GM23248 (cell line): ENCODE data around the gene ZNF785. TPM values are rescaled to one million over a fixed set of nuclear protein-coding genes. Genes with fewer than 3 reads are reported as not detected.
A peak's percentile ranks its signal among the peaks of the same experiment; 100 is the strongest.

Experiments used
- DNase-seq: peaks from one replicate; pipeline ENCODE4 v3.0.0-alpha.2; 2015
- H2AFZ ChIP-seq: fragments of 200-600 bp; sonication (generic); 2 replicates; pipeline ENCODE4 v1.6.1; 2016; ENCODE audit warnings: antibody characterized with exemption
- H3F3A ChIP-seq: fragments of 200-600 bp; sonication (generic); 2 replicates; pipeline ENCODE4 v1.6.1; 2016; ENCODE audit warnings: mild to moderate bottlenecking, antibody characterized with exemption, mixed run types; ENCODE audit not compliant: insufficient read depth
- H3K27ac ChIP-seq: fragments of 200-600 bp; sonication (generic); 2 replicates; pipeline ENCODE4 v1.5.1; 2016; ENCODE audit warnings: mild to moderate bottlenecking
- H3K27me3 ChIP-seq: fragments of 200-600 bp; sonication (generic); replicated peaks from 2 replicates; pipeline ENCODE4 v1.6.1; 2016; ENCODE audit warnings: mild to moderate bottlenecking; ENCODE audit not compliant: insufficient read depth
- H3K36me3 ChIP-seq: fragments of 200-600 bp; sonication (generic); 2 replicates; pipeline ENCODE4 v1.6.1; 2016; ENCODE audit warnings: low read depth, mild to moderate bottlenecking
- H3K4me1 ChIP-seq: fragments of 200-600 bp; sonication (generic); 2 replicates; pipeline ENCODE4 v1.6.1; 2016; ENCODE audit warnings: mild to moderate bottlenecking; ENCODE audit not compliant: insufficient read depth
- H3K4me2 ChIP-seq: fragments of 200-600 bp; sonication (generic); one replicate; pipeline ENCODE4 v1.6.1; 2016; ENCODE audit warnings: mild to moderate bottlenecking; ENCODE audit not compliant: unreplicated experiment
- H3K4me3 ChIP-seq: fragments of 200-600 bp; sonication (generic); 2 replicates; pipeline ENCODE4 v1.5.1; 2016; ENCODE audit warnings: mild to moderate bottlenecking
- H3K79me2 ChIP-seq: fragments of 200-600 bp; sonication (generic); 2 replicates; pipeline ENCODE4 v1.6.1; 2016; ENCODE audit warnings: mild to moderate bottlenecking; ENCODE audit not compliant: insufficient read depth
- H3K9ac ChIP-seq: fragments of 200-600 bp; sonication (generic); 2 replicates; pipeline ENCODE4 v1.6.1; 2016; ENCODE audit warnings: mild to moderate bottlenecking
- H3K9me2 ChIP-seq: fragments of 200-600 bp; sonication (generic); 2 replicates; pipeline ENCODE4 v1.6.1; 2016; ENCODE audit warnings: mixed run types, mild to moderate bottlenecking, moderate library complexity; ENCODE audit not compliant: insufficient read depth
- H3K9me3 ChIP-seq: fragments of 200-600 bp; sonication (generic); one replicate; pipeline ENCODE4 v1.6.1; 2017; ENCODE audit warnings: low read depth
- H4K20me1 ChIP-seq: fragments of 200-600 bp; sonication (generic); 2 replicates; pipeline ENCODE4 v1.6.0; 2016; ENCODE audit not compliant: insufficient read depth
- EZH2 ChIP-seq: fragments of 200-600 bp; sonication (generic); IDR thresholded peaks from 2 replicates; pipeline ENCODE4 v1.6.1; 2018; ENCODE audit warnings: antibody characterized with exemption, mild to moderate bottlenecking; ENCODE audit not compliant: insufficient read depth, poor library complexity, severe bottlenecking
- EZH2phosphoT487 ChIP-seq: fragments of 200-600 bp; sonication (generic); IDR thresholded peaks from 2 replicates; pipeline ENCODE4 v1.6.1; 2018; ENCODE audit warnings: antibody characterized with exemption, moderate library complexity, mild to moderate bottlenecking, low read depth; ENCODE audit not compliant: insufficient read depth
- WGBS, 2 experiments: methylation state at CpG; one replicate each; pipeline ENCODE4 v1.1.6; 2015 to 2017; ENCODE audit warnings: low lambda C conversion rate in 2 of 2, low coverage in 1 of 2; ENCODE audit errors: missing lambda C conversion rate in 2 of 2; 5-methylcytosine and 5-hydroxymethylcytosine counted together
- in situ Hi-C: fragments of 300-500 bp; cut with MboI; formaldehyde crosslinking; loops from 2 replicates; pipeline ENCODE4 v1.15.0; 2020
- polyA plus RNA-seq: library from polyadenylated mRNA; unstranded; fragments of >200 nt; fragmentation: Nextera tagmentation; extraction: Ambion mirVana; gene quantifications from 2 replicates; pipeline ENCODE4 v1.2.1, GENCODE V29; 2016
- total RNA-seq: library from RNA; depleted of rRNA; stranded (reverse); fragments of >200 nt; shearing (Covaris generic); gene quantifications from 2 replicates; pipeline ENCODE4 v1.2.3, GENCODE V29; 2014

Gene ZNF785
- total and polyA plus RNA-seq, 2 experiments from 2014 or later, result 6.9 to 9.0 TPM

DNA sequence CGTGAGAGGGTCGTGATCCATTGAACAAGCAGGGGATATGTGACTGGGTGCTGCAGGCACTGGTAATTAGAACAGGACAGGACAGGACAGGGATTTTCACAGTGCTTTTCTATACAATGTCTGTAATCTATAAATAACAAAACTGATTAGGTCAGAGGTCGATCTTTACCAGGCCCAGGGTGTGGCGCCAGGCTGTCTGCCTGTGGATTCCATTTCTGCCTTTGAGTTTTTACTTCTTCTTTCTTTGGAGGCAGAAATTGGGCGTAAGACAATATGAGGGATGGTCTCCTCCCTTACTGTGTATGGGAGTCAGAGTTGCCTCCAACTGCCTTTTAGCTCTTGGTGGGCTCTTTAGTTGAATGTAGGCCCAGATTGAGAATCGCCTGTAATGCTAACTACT is 25.8 kb downstream of the ZNF785 start:
- in situ Hi-C loops, result no loop called here
- no peaks in the 10 kb centered on the region for H4K20me1 ChIP-seq
- no peaks in the 10 kb centered on the region for H3K36me3 ChIP-seq
- H3K9me3 ChIP-seq, result no peaks in the 10 kb centered on the region
- H3K79me2 ChIP-seq, result peaks cover 26% of the 10 kb centered on the region
- WGBS, 2 experiments, result 98 to 99% methylated on average over 6 of the region's 6 CpGs
- H3K4me1 ChIP-seq, result no peaks in the 10 kb centered on the region
- no peak overlapping the region for H3K4me2 ChIP-seq
- no peaks in the 10 kb centered on the region for H3F3A ChIP-seq
- H2AFZ ChIP-seq, result no peak overlapping the region
- H3K4me3 ChIP-seq, result no peak overlapping the region
- no peaks in the 10 kb centered on the region for H3K27me3 ChIP-seq
- TF ChIP-seq EZH2 (no peak), EZH2phosphoT487 (no peak)
- DNase-seq, result no peak
- no peaks in the 10 kb centered on the region for H3K9me2 ChIP-seq
- H3K27ac ChIP-seq, result no peak overlapping the region
- no peak overlapping the region for H3K9ac ChIP-seq

- H3K9ac ChIP-seq, result peak overlapping the region; percentile 55
- no peaks in the 10 kb centered on the region for H3K9me3 ChIP-seq
Observed at GRCh38 chr16:30558789-30559377, 26.6 kb downstream of the ZNF785 start.

DNA sequence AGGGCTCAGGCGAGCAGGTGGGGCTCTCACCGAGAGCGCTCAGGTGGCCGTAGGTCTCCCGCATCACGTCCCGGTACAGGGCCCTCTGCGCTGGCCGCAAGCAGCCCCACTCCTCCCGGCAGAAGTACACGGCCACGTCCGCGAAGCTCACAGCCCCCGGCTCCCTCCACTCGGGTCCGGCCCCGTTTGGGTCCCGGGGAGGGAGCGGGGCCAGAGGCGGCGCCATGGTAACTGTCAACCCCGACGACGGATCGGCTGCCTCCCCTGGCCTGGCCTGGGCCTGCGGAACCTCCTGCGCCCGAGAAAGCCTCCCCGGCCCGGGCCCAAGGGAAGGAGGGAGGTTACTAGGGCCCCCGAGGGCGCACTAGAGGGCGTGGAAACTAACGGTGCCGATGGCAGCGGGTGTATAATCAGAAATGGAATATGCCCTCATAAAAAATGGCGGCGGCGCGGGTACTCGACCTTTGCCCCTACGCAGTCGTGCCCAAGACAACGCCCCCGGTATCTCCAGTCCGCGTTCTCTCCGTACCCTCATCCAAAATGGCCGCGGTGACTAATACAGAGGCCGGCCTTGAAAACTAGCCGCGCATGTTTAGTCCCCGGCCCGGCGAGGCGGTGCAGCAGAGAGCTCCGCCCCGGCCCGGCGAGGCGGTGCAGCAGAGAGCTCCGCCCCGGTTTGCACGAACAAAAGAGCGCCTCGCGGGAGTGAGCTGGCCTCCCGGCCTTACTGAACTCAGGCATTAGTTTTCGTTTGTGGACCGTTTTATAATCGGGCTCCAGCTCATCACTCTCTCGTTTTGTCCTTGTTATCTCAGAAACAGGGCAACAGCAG is 27.3 kb downstream of the ZNF785 start, which contains the start of gene ZNF764:
Gene ZNF764 (minus strand): TSS at position 418 of the 832 bp plus-strand sequence. CDS start 192 bp downstream, at position 226.
- Histone ChIP-seq H3K9me3 (no peaks in the 10 kb centered on the region), H3K36me3 (no peaks in the 10 kb centered on the region), H3K4me2 (peak within 1 kb of the TSS; percentile 83), H3F3A (no peaks in the 10 kb centered on the region), H2AFZ (peak within 1 kb of the TSS; percentile 93), H3K9me2 (no peaks in the 10 kb centered on the region), H3K27me3 (no peaks in the 10 kb centered on the region), H3K27ac (peak within 1 kb of the TSS; percentile 86), H4K20me1 (no peaks in the 10 kb centered on the region), H3K4me3 (peak within 1 kb of the TSS; percentile 93), H3K9ac (peak within 1 kb of the TSS; percentile 96), H3K79me2 (peaks cover 37% of the 10 kb centered on the region), H3K4me1 (no peaks in the 10 kb centered on the region)
- TF ChIP-seq EZH2 (no peak), EZH2phosphoT487 (no peak)
- DNase-seq, result peak; percentile 100
- in situ Hi-C loops, result no loop called here
- 1 to 2% methylated on average over 61 to 72 of the region's 74 CpGs for WGBS, 2 experiments

More at GRCh38 chr16:30558789-30559377, 26.6 kb downstream of the ZNF785 start:
- peak overlapping the region; percentile 93 for H3K4me3 ChIP-seq
- H3K9me2 ChIP-seq, result no peaks in the 10 kb centered on the region
- TF ChIP-seq EZH2phosphoT487 (no peak), EZH2 (no peak)
- H2AFZ ChIP-seq, result peak overlapping the region; percentile 93
- H3K27me3 ChIP-seq, result no peaks in the 10 kb centered on the region
- H3K79me2 ChIP-seq, result peaks cover 35% of the 10 kb centered on the region
- no peak overlapping the region for H3K4me2 ChIP-seq
- in situ Hi-C loops, result no loop called here
- WGBS, 2 experiments, result 79 to 80% methylated on average over 21 of the region's 21 CpGs
- no peaks in the 10 kb centered on the region for H3K4me1 ChIP-seq
- no peaks in the 10 kb centered on the region for H3F3A ChIP-seq
- no peak for DNase-seq
- peak overlapping the region; percentile 86 for H3K27ac ChIP-seq
- no peaks in the 10 kb centered on the region for H3K36me3 ChIP-seq
- no peaks in the 10 kb centered on the region for H4K20me1 ChIP-seq

GRCh38 chr16:30557707-30557956 is 27.9 kb downstream of the ZNF785 start:
- Histone ChIP-seq H3K4me3 (peak overlapping the region; percentile 93), H3K4me1 (no peaks in the 10 kb centered on the region), H4K20me1 (no peaks in the 10 kb centered on the region), H3K9me2 (no peaks in the 10 kb centered on the region), H3K9ac (peak overlapping the region; percentile 96), H3K79me2 (peaks cover 37% of the 10 kb centered on the region), H3K9me3 (no peaks in the 10 kb centered on the region), H2AFZ (peak overlapping the region; percentile 93), H3K36me3 (no peaks in the 10 kb centered on the region), H3K27me3 (no peaks in the 10 kb centered on the region), H3K4me2 (peak overlapping the region; percentile 83), H3K27ac (peak overlapping the region; percentile 86), H3F3A (no peaks in the 10 kb centered on the region)
- in situ Hi-C loops, result no loop called here
- peak; percentile 58 for DNase-seq
- WGBS, 2 experiments, result 1 to 2% methylated on average over 17 of the region's 17 CpGs
- TF ChIP-seq EZH2 (no peak), EZH2phosphoT487 (no peak)
